Neural cell (in vitro differentiated cells): ENCODE results near the gene SUGCT.
"Not testable (repeated sequence)": the region's sequence is repeated elsewhere in the genome, so short reads cannot be mapped to it uniquely, and the experiment has no call there.

Source experiments
- EP300 ChIP-seq: fragments of 450-650 bp; conservative IDR thresholded peaks from 2 replicates; pipeline ENCODE4 v1.6.1; 2014; ENCODE audit warnings: antibody characterized with exemption, mild to moderate bottlenecking, moderate library complexity; ENCODE audit not compliant: poor library complexity, severe bottlenecking
- EZH2 ChIP-seq: fragments of 200-600, 300-800 bp; shearing (Covaris generic), sonication (generic); IDR thresholded peaks from 2 replicates; pipeline ENCODE4 v1.6.1; 2014; ENCODE audit warnings: antibody characterized with exemption, low read length, borderline replicate concordance, mild to moderate bottlenecking; ENCODE audit not compliant: insufficient read depth, poor library complexity, severe bottlenecking
- POLR2AphosphoS5 ChIP-seq: IDR thresholded peaks from 2 replicates; pipeline ENCODE4 v1.6.1; 2012
- RAD21 ChIP-seq: fragments of 450-650 bp; conservative IDR thresholded peaks from 2 replicates; pipeline ENCODE4 v1.6.1; 2014; ENCODE audit warnings: antibody characterized with exemption, mild to moderate bottlenecking, moderate library complexity
- SMC3 ChIP-seq: fragments of 450-650 bp; conservative IDR thresholded peaks from 2 replicates; pipeline ENCODE4 v1.6.1; 2014; ENCODE audit warnings: antibody characterized with exemption, mild to moderate bottlenecking, moderate library complexity; ENCODE audit not compliant: poor library complexity
- TAF1 ChIP-seq: IDR thresholded peaks from 2 replicates; pipeline ENCODE4 v1.6.1; 2012; ENCODE audit warnings: low read depth
- TF ChIP-seq, protein P1 (sequence below): fragments of 450-650 bp; IDR thresholded peaks from 2 replicates; pipeline ENCODE4 v1.5.1; 2014; ENCODE audit warnings: antibody characterized with exemption, mild to moderate bottlenecking, moderate library complexity; ENCODE audit not compliant: poor library complexity, severe bottlenecking
- TF ChIP-seq, protein P2 (sequence below): IDR thresholded peaks from 2 replicates; pipeline ENCODE4 v1.6.1; 2012; ENCODE audit warnings: borderline replicate concordance

DNA sequence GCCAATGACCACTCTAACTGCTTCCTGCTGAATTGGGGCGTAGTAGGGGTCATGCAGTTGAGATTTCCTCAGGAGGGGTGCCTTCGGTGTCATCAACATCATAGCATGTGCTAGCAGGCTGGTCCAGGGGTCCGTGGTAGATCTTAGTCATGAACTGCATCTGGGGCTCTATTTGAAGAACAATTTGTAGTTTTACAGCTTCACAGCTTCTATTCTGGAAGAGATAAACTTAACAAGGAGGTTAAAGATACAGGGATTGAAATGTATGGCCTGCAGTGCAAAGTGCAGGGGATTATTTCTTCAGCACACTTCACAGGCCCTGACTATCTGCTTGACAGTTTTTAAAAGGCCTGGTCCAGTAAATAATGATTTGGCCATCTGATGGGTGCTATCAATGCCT lies 33.5 kb downstream of the SUGCT start:
- TF ChIP-seq, protein P1, sequence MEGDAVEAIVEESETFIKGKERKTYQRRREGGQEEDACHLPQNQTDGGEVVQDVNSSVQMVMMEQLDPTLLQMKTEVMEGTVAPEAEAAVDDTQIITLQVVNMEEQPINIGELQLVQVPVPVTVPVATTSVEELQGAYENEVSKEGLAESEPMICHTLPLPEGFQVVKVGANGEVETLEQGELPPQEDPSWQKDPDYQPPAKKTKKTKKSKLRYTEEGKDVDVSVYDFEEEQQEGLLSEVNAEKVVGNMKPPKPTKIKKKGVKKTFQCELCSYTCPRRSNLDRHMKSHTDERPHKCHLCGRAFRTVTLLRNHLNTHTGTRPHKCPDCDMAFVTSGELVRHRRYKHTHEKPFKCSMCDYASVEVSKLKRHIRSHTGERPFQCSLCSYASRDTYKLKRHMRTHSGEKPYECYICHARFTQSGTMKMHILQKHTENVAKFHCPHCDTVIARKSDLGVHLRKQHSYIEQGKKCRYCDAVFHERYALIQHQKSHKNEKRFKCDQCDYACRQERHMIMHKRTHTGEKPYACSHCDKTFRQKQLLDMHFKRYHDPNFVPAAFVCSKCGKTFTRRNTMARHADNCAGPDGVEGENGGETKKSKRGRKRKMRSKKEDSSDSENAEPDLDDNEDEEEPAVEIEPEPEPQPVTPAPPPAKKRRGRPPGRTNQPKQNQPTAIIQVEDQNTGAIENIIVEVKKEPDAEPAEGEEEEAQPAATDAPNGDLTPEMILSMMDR: not testable (repeated sequence)
- TF ChIP-seq TAF1, EP300, RAD21, EZH2, SMC3, POLR2AphosphoS5: not testable (repeated sequence)
- TF ChIP-seq, protein P2, sequence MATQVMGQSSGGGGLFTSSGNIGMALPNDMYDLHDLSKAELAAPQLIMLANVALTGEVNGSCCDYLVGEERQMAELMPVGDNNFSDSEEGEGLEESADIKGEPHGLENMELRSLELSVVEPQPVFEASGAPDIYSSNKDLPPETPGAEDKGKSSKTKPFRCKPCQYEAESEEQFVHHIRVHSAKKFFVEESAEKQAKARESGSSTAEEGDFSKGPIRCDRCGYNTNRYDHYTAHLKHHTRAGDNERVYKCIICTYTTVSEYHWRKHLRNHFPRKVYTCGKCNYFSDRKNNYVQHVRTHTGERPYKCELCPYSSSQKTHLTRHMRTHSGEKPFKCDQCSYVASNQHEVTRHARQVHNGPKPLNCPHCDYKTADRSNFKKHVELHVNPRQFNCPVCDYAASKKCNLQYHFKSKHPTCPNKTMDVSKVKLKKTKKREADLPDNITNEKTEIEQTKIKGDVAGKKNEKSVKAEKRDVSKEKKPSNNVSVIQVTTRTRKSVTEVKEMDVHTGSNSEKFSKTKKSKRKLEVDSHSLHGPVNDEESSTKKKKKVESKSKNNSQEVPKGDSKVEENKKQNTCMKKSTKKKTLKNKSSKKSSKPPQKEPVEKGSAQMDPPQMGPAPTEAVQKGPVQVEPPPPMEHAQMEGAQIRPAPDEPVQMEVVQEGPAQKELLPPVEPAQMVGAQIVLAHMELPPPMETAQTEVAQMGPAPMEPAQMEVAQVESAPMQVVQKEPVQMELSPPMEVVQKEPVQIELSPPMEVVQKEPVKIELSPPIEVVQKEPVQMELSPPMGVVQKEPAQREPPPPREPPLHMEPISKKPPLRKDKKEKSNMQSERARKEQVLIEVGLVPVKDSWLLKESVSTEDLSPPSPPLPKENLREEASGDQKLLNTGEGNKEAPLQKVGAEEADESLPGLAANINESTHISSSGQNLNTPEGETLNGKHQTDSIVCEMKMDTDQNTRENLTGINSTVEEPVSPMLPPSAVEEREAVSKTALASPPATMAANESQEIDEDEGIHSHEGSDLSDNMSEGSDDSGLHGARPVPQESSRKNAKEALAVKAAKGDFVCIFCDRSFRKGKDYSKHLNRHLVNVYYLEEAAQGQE: not testable (repeated sequence)
